Measurements from ENCODE around the gene BDKRB2.

The BDKRB2 gene

GRCh38 chr14:96161636-96162035 is 43.0 kb upstream of the BDKRB2 start:
- no peak for TF ChIP-seq CTCF (IDR thresholded peaks at IDR 0.05; ENCODE audit: low read depth, low read length, missing control alignments)
- H3K4me3 ChIP-seq (ENCODE audit: low read depth, low read length): no peak overlapping the region
- no peak for DNase-seq (ENCODE audit: low read depth)

GRCh38 chr14:96162265-96162664 is 42.4 kb upstream of the BDKRB2 start:
- TF ChIP-seq CTCF (IDR thresholded peaks at IDR 0.05; ENCODE audit: low read depth, low read length, missing control alignments): no peak
- H3K4me3 ChIP-seq (ENCODE audit: low read depth, low read length): no peak overlapping the region
- DNase-seq (ENCODE audit: low read depth): no peak

- no peak for DNase-seq (ENCODE audit: low read depth)
- TF ChIP-seq CTCF (IDR thresholded peaks at IDR 0.05; ENCODE audit: low read depth, low read length, missing control alignments): no peak
Observed at GRCh38 chr14:96162741-96163140, 41.9 kb upstream of the BDKRB2 start.

GRCh38 chr14:96164861-96165490 is 39.7 kb upstream of the BDKRB2 start:
- H3K4me3 ChIP-seq (ENCODE audit: low read depth, low read length): no peak overlapping the region
- DNase-seq (ENCODE audit: low read depth): no peak
- TF ChIP-seq CTCF (IDR thresholded peaks at IDR 0.05; ENCODE audit: low read depth, low read length, missing control alignments): no peak

More at GRCh38 chr14:96162741-96163140, 41.9 kb upstream of the BDKRB2 start:
- no peak overlapping the region for H3K4me3 ChIP-seq (ENCODE audit: low read depth, low read length)

- H3K4me3 ChIP-seq (ENCODE audit: low read depth, low read length): no peak overlapping the region
- no peak for TF ChIP-seq CTCF (IDR thresholded peaks at IDR 0.05; ENCODE audit: low read depth, low read length, missing control alignments)
Observed at GRCh38 chr14:96165493-96166436, 38.9 kb upstream of the BDKRB2 start.

GRCh38 chr14:96166461-96167223 is 38.0 kb upstream of the BDKRB2 start:
- H3K4me3 ChIP-seq (ENCODE audit: low read depth, low read length): no peak overlapping the region
- no peak for DNase-seq (ENCODE audit: low read depth)
- no peak for TF ChIP-seq CTCF (IDR thresholded peaks at IDR 0.05; ENCODE audit: low read depth, low read length, missing control alignments)

More at GRCh38 chr14:96165493-96166436, 38.9 kb upstream of the BDKRB2 start:
- DNase-seq (ENCODE audit: low read depth): no peak
